Osteocyte (in vitro differentiated cells): Measurements from ENCODE around the gene INO80D. TPM values are rescaled to one million over a fixed set of nuclear protein-coding genes. Genes with fewer than 3 reads are reported as not detected.
"Not testable (repeated sequence)": the region's sequence is repeated elsewhere in the genome, so short reads cannot be mapped to it uniquely, and the experiment has no call there.

Source experiments
- DNase-seq: peaks from one replicate; pipeline ENCODE4 v3.0.0; 2021; ENCODE audit warnings: mixed read lengths; ENCODE audit not compliant: unreplicated experiment; ENCODE audit errors: extremely low spot score
- H3K27ac Mint-ChIP-seq: one replicate; pipeline ENCODE4 v1.8.0; 2021; ENCODE audit warnings: mild to moderate bottlenecking, mixed read lengths; ENCODE audit not compliant: unreplicated experiment
- H3K27me3 Mint-ChIP-seq: one replicate; pipeline ENCODE4 v1.8.0; 2021; ENCODE audit warnings: mixed read lengths; ENCODE audit not compliant: unreplicated experiment
- H3K36me3 Mint-ChIP-seq: one replicate; pipeline ENCODE4 v1.8.0; 2021; ENCODE audit warnings: mixed read lengths; ENCODE audit not compliant: unreplicated experiment
- H3K4me1 Mint-ChIP-seq: one replicate; pipeline ENCODE4 v1.8.0; 2021; ENCODE audit warnings: mixed read lengths; ENCODE audit not compliant: unreplicated experiment
- H3K4me3 Mint-ChIP-seq: one replicate; pipeline ENCODE4 v1.8.0; 2021; ENCODE audit warnings: mild to moderate bottlenecking, moderate library complexity, mixed read lengths; ENCODE audit not compliant: unreplicated experiment
- H3K9me3 Mint-ChIP-seq: one replicate; pipeline ENCODE4 v1.8.0; 2021; ENCODE audit warnings: mixed read lengths; ENCODE audit not compliant: unreplicated experiment
- CTCF ChIP-seq: fragments of 200-600 bp; sonication (generic); IDR thresholded peaks from 2 replicates; pipeline ENCODE4 v1.5.0; 2021; ENCODE audit warnings: antibody characterized with exemption, mild to moderate bottlenecking, moderate library complexity
- long read RNA-seq: library from polyadenylated mRNA; unstranded; transcript quantifications from one replicate; pipeline ENCODE4 v2.0.0, GENCODE V29; 2021
- total RNA-seq: library from RNA; stranded (reverse); gene quantifications from 2 replicates; pipeline ENCODE4 v1.2.1, GENCODE V29; 2021

INO80D gene
- 16.2 and 18.9 TPM in 2 replicates for total RNA-seq
- long read RNA-seq, full-length matches to known transcripts = 1 of 25 reads
- long read RNA-seq, partial matches to known transcripts = 17 of 25 reads
- long read RNA-seq, other reads (novel, unspliced or antisense) = 7 of 25 reads

- peak within 1 kb of the TSS; percentile 100 for H3K27ac Mint-ChIP-seq
- TF ChIP-seq CTCF = peak; percentile 49
- peak within 1 kb of the TSS; percentile 98 for H3K4me3 Mint-ChIP-seq
- H3K27me3 Mint-ChIP-seq = no peaks in the 10 kb centered on the region
- DNase-seq = peak; percentile 90
- no peaks in the 10 kb centered on the region for H3K9me3 Mint-ChIP-seq
- H3K36me3 Mint-ChIP-seq = no peaks in the 10 kb centered on the region
- H3K4me1 Mint-ChIP-seq = peaks cover 26% of the 10 kb centered on the region
Observed at GRCh38 chr2:206085742-206086445, at the start of gene INO80D. Gene INO80D, minus strand, starts transcription at chr2:206086174. Its CDS starts 23,158 bp downstream, at chr2:206063016.

GRCh38 chr2:206127656-206128055, 41.7 kb upstream of the INO80D start:
- TF ChIP-seq CTCF = no peak
- Mint-ChIP-seq H3K36me3 (peaks cover 29% of the 10 kb centered on the region), H3K27me3 (no peaks in the 10 kb centered on the region), H3K4me1 (no peaks in the 10 kb centered on the region), H3K9me3 (no peaks in the 10 kb centered on the region), H3K4me3 (no peak overlapping the region), H3K27ac (no peak overlapping the region)
- no peak for DNase-seq

GRCh38 chr2:206125901-206126300, 39.9 kb upstream of the INO80D start:
- TF ChIP-seq CTCF = no peak
- Mint-ChIP-seq H3K4me3 (no peak overlapping the region), H3K9me3 (no peaks in the 10 kb centered on the region)

GRCh38 chr2:206122569-206122968, 36.6 kb upstream of the INO80D start:
- peak; percentile 44 for DNase-seq
- H3K9me3 Mint-ChIP-seq, H3K27me3 Mint-ChIP-seq, H3K4me3 Mint-ChIP-seq, H3K4me1 Mint-ChIP-seq, H3K27ac Mint-ChIP-seq: not testable (repeated sequence)
- peaks cover 32% of the 10 kb centered on the region for H3K36me3 Mint-ChIP-seq

More at GRCh38 chr2:206125901-206126300, 39.9 kb upstream of the INO80D start:
- H3K4me1 Mint-ChIP-seq = no peaks in the 10 kb centered on the region
- no peaks in the 10 kb centered on the region for H3K27me3 Mint-ChIP-seq
- H3K36me3 Mint-ChIP-seq = peaks cover 34% of the 10 kb centered on the region
- DNase-seq = no peak
- no peak overlapping the region for H3K27ac Mint-ChIP-seq

GRCh38 chr2:206116278-206116677, 30.3 kb upstream of the INO80D start:
- Mint-ChIP-seq H3K9me3 (no peaks in the 10 kb centered on the region), H3K27ac (no peak overlapping the region), H3K4me1 (no peaks in the 10 kb centered on the region), H3K4me3 (no peak overlapping the region), H3K27me3 (no peaks in the 10 kb centered on the region), H3K36me3 (peaks cover 29% of the 10 kb centered on the region)
- DNase-seq = peak; percentile 82
- no peak for TF ChIP-seq CTCF
